IPS-15b (cell line): ENCODE data around the gene ATP4B.

ENCODE experiments used
- H3K27me3 ChIP-seq: one replicate; pipeline ENCODE4 v1.6.1; 2013; ENCODE audit warnings: low read length; ENCODE audit not compliant: control insufficient read depth, insufficient read depth
- H3K36me3 ChIP-seq: one replicate; pipeline ENCODE4 v1.6.1; 2013; ENCODE audit warnings: low read length; ENCODE audit not compliant: control insufficient read depth, insufficient read depth
- H3K4me1 ChIP-seq: one replicate; pipeline ENCODE4 v1.6.1; 2013; ENCODE audit warnings: mild to moderate bottlenecking, low read length; ENCODE audit not compliant: control insufficient read depth, insufficient read depth
- H3K4me3 ChIP-seq: one replicate; pipeline ENCODE4 v1.5.1; 2013; ENCODE audit warnings: low read depth, low read length
- H3K9ac ChIP-seq: one replicate; pipeline ENCODE4 v1.6.1; 2013; ENCODE audit warnings: low read depth, mild to moderate bottlenecking, low read length
- H3K9me3 ChIP-seq: one replicate; pipeline ENCODE4 v1.6.1; 2013; ENCODE audit warnings: mild to moderate bottlenecking, low read length; ENCODE audit not compliant: control insufficient read depth, insufficient read depth

ATP4B gene

GRCh38 chr13:113636266-113636963, 21.6 kb downstream of the ATP4B start:
- Histone ChIP-seq H3K4me3 (no peak overlapping the region), H3K4me1 (no peaks in the 10 kb centered on the region), H3K9ac (no peak overlapping the region), H3K27me3 (no peaks in the 10 kb centered on the region), H3K36me3 (peaks cover 79% of the 10 kb centered on the region), H3K9me3 (peaks cover under 1% of the 10 kb centered on the region)

- H3K4me3 ChIP-seq, result no peak overlapping the region
These were observed 22.3 kb downstream of the ATP4B start for GRCh38 chr13:113635709-113636108.

GRCh38 chr13:113635048-113635420, 23.0 kb downstream of the ATP4B start:
- Histone ChIP-seq H3K36me3 (peaks cover 80% of the 10 kb centered on the region), H3K9ac (no peak overlapping the region), H3K9me3 (no peaks in the 10 kb centered on the region), H3K27me3 (no peaks in the 10 kb centered on the region), H3K4me3 (no peak overlapping the region), H3K4me1 (no peaks in the 10 kb centered on the region)

More at GRCh38 chr13:113635709-113636108, 22.3 kb downstream of the ATP4B start:
- H3K9me3 ChIP-seq, result no peaks in the 10 kb centered on the region
- H3K36me3 ChIP-seq, result peaks cover 81% of the 10 kb centered on the region
- no peaks in the 10 kb centered on the region for H3K4me1 ChIP-seq
- H3K9ac ChIP-seq, result no peak overlapping the region
- no peaks in the 10 kb centered on the region for H3K27me3 ChIP-seq

GRCh38 chr13:113634279-113635047, 23.5 kb downstream of the ATP4B start:
- Histone ChIP-seq H3K9me3 (no peaks in the 10 kb centered on the region), H3K9ac (no peak overlapping the region), H3K27me3 (no peaks in the 10 kb centered on the region), H3K36me3 (peaks cover 74% of the 10 kb centered on the region), H3K4me1 (no peaks in the 10 kb centered on the region), H3K4me3 (no peak overlapping the region)

- H3K9me3 ChIP-seq, result no peaks in the 10 kb centered on the region
- no peak overlapping the region for H3K4me3 ChIP-seq
- H3K4me1 ChIP-seq, result no peaks in the 10 kb centered on the region
- no peak overlapping the region for H3K9ac ChIP-seq
- no peaks in the 10 kb centered on the region for H3K27me3 ChIP-seq
- peaks cover 72% of the 10 kb centered on the region for H3K36me3 ChIP-seq
These were observed 24.5 kb downstream of the ATP4B start for GRCh38 chr13:113633485-113633873.

- Histone ChIP-seq H3K4me1 (no peaks in the 10 kb centered on the region), H3K36me3 (peaks cover 71% of the 10 kb centered on the region), H3K9me3 (no peaks in the 10 kb centered on the region), H3K9ac (no peak overlapping the region), H3K27me3 (no peaks in the 10 kb centered on the region), H3K4me3 (no peak overlapping the region)
These were observed 25.1 kb downstream of the ATP4B start for GRCh38 chr13:113632706-113633484.

- Histone ChIP-seq H3K36me3 (peaks cover 59% of the 10 kb centered on the region), H3K4me1 (no peaks in the 10 kb centered on the region), H3K4me3 (no peak overlapping the region), H3K9me3 (no peaks in the 10 kb centered on the region), H3K9ac (no peak overlapping the region), H3K27me3 (no peaks in the 10 kb centered on the region)
These were observed 26.5 kb downstream of the ATP4B start for GRCh38 chr13:113631341-113632095.

- peaks cover 55% of the 10 kb centered on the region for H3K36me3 ChIP-seq
- H3K9me3 ChIP-seq, result no peaks in the 10 kb centered on the region
- H3K4me1 ChIP-seq, result no peaks in the 10 kb centered on the region
- no peak overlapping the region for H3K4me3 ChIP-seq
- no peaks in the 10 kb centered on the region for H3K27me3 ChIP-seq
- H3K9ac ChIP-seq, result no peak overlapping the region
These were observed 27.2 kb downstream of the ATP4B start for GRCh38 chr13:113630804-113631203.

GRCh38 chr13:113630296-113630695, 27.7 kb downstream of the ATP4B start:
- no peaks in the 10 kb centered on the region for H3K27me3 ChIP-seq
- H3K9me3 ChIP-seq, result no peaks in the 10 kb centered on the region
- H3K36me3 ChIP-seq, result peaks cover 50% of the 10 kb centered on the region
- no peak overlapping the region for H3K4me3 ChIP-seq
- no peak overlapping the region for H3K9ac ChIP-seq
- no peaks in the 10 kb centered on the region for H3K4me1 ChIP-seq

GRCh38 chr13:113629866-113630265, 28.1 kb downstream of the ATP4B start:
- Histone ChIP-seq H3K4me1 (no peaks in the 10 kb centered on the region), H3K27me3 (no peaks in the 10 kb centered on the region), H3K9me3 (no peaks in the 10 kb centered on the region), H3K9ac (no peak overlapping the region), H3K36me3 (peaks cover 45% of the 10 kb centered on the region), H3K4me3 (no peak overlapping the region)
